Measurements from ENCODE around the gene SLC4A3. TPM values are rescaled to one million over a fixed set of nuclear protein-coding genes. Genes with fewer than 3 reads are reported as not detected.

SLC4A3 gene
- total and polyA plus RNA-seq, 2 donors (not counting 3 experiments of a cell fraction or from before 2014, with no cell fraction given): 0.29 to 0.35 TPM

GRCh38 chr2:219634171-219634940, 6.9 kb downstream of the SLC4A3 start:
- no TSS peak for BruUV-seq (replicated peaks)
- H3K4me1 ChIP-seq (ENCODE audit: control insufficient read depth, extremely low read depth, insufficient read depth, low read length): no peaks in the 10 kb centered on the region
- H3K4me3 ChIP-seq (replicated peaks in 1 of 3; ENCODE audit: insufficient read depth in 1 of 3, low read depth in 1 of 3, low read length in 3 of 3): no peak overlapping the region
- H3K4me2 ChIP-seq (ENCODE audit: insufficient read depth, low read length): no peak overlapping the region
- no peak for TF ChIP-seq POLR2AphosphoS5 (IDR thresholded peaks at IDR 0.05; ENCODE audit: insufficient read depth, low read depth, low read length)
- no peak for TF ChIP-seq GATA2 (IDR thresholded peaks at IDR 0.05; ENCODE audit: insufficient read depth, insufficient read length, low read depth, low read length)
- no peak for TF ChIP-seq FOS (IDR thresholded peaks at IDR 0.05; ENCODE audit: borderline replicate concordance, insufficient read depth, low read length)
- TF ChIP-seq POLR2A (IDR thresholded peaks at IDR 0.05; ENCODE audit: low read depth, low read length): no peak
- TF ChIP-seq, protein P1, sequence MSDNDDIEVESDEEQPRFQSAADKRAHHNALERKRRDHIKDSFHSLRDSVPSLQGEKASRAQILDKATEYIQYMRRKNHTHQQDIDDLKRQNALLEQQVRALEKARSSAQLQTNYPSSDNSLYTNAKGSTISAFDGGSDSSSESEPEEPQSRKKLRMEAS (IDR thresholded peaks at IDR 0.05; ENCODE audit: insufficient read depth, insufficient read length): no peak
- TF ChIP-seq EZH2 (IDR thresholded peaks at IDR 0.05; ENCODE audit: borderline replicate concordance, low read depth, low read length, severe bottlenecking): no peak
- no peak for TF ChIP-seq JUN (IDR thresholded peaks at IDR 0.05; ENCODE audit: borderline replicate concordance, insufficient read depth, insufficient read length, low read depth)
- FAIRE-seq (no peak), DNase-seq (ENCODE audit: low read depth, low spot score) (no peak)
- no peaks in the 10 kb centered on the region for H3K36me3 ChIP-seq (ENCODE audit: control insufficient read depth in 2 of 2, extremely low read depth in 1 of 2, insufficient read depth in 2 of 2, low read length in 2 of 2)
- no peaks in the 10 kb centered on the region for H4K20me1 ChIP-seq (replicated peaks; ENCODE audit: control insufficient read depth, extremely low read depth, insufficient read depth, low read length)
- no peaks in the 10 kb centered on the region for H3K27me3 ChIP-seq (ENCODE audit: control insufficient read depth in 2 of 2, insufficient read depth in 2 of 2, low read length in 2 of 2)
- H3K27ac ChIP-seq (ENCODE audit: insufficient read depth, low read depth, low read length): no peak overlapping the region
- H2AFZ ChIP-seq (ENCODE audit: low read depth, low read length): no peak overlapping the region
- H3K9me3 ChIP-seq (replicated peaks; ENCODE audit: control insufficient read depth, insufficient read depth, low read length): no peaks in the 10 kb centered on the region
- H3K9ac ChIP-seq (replicated peaks; ENCODE audit: extremely low read depth, insufficient read depth, low read length): no peak overlapping the region
- ChIA-PET CTCF (interaction anchor here (1.2 kb wide), 1 partner anchor 139 kb away, joined by 3 read pairs; a partner anchor contains a TSS), POLR2A (no interaction called here)
- no peaks in the 10 kb centered on the region for H3K79me2 ChIP-seq (ENCODE audit: control insufficient read depth, insufficient read depth, low read length)
- H3K9me1 ChIP-seq (replicated peaks; ENCODE audit: control insufficient read depth, extremely low read depth, insufficient read depth, low read length): no peaks in the 10 kb centered on the region
- intact Hi-C loops (cut with micrococcal nuclease): no loop called here
- dilution Hi-C loops (cut with MboI; ENCODE audit: extremely low pct_ligation_motif_present, low sequenced_read_pairs): no loop called here
